UCSD-AML1 (cell line): ENCODE measurements around the gene TMEM128.
"Not testable (repeated sequence)": the region's sequence is repeated elsewhere in the genome, so short reads cannot be mapped to it uniquely, and the experiment has no call there.

Experiments
- DNase-seq: peaks from one replicate; lab custom pipeline; 2025; ENCODE audit not compliant: unreplicated experiment; lab: John Stamatoyannopoulos, UW

Gene TMEM128

GRCh38 chr4:4248029-4248884 is at the start of gene TMEM128:
Gene TMEM128 (minus strand): TSS chr4:4248223. CDS start chr4:4248202, 21 bp downstream.
- peak; percentile 90 for DNase-seq

- DNase-seq = no peak
These were observed 48.3 kb upstream of the TMEM128 start for GRCh38 chr4:4296283-4296846.

- no peak for DNase-seq
These were observed 45.3 kb upstream of the TMEM128 start for GRCh38 chr4:4293279-4293678.

- peak; percentile 93 for DNase-seq
These were observed 42.2 kb upstream of the TMEM128 start, which contains the start of the genes LYAR and ZBTB49 for GRCh38 chr4:4289941-4290850. Gene LYAR (minus strand): TSS chr4:4290154. CDS start chr4:4283742, 6,412 bp downstream. Gene ZBTB49 (plus strand): TSS chr4:4290251. CDS start chr4:4299946, 9,695 bp downstream.

- no peak for DNase-seq
These were observed 41.5 kb upstream of the TMEM128 start for GRCh38 chr4:4289597-4289940.

- no peak for DNase-seq
These were observed 41.0 kb upstream of the TMEM128 start for GRCh38 chr4:4289055-4289454.

- no peak for DNase-seq
These were observed 40.1 kb upstream of the TMEM128 start for GRCh38 chr4:4288098-4288497.

GRCh38 chr4:4284827-4285618 is 37.0 kb upstream of the TMEM128 start:
- no peak for DNase-seq

GRCh38 chr4:4281787-4282186 is 33.8 kb upstream of the TMEM128 start:
- no peak for DNase-seq

GRCh38 chr4:4277531-4277930 is 29.5 kb upstream of the TMEM128 start:
- no peak for DNase-seq

- no peak for DNase-seq
These were observed 26.2 kb upstream of the TMEM128 start for GRCh38 chr4:4274226-4274625.

GRCh38 chr4:4271912-4272311 is 23.9 kb upstream of the TMEM128 start:
- DNase-seq = no peak

- no peak for DNase-seq
These were observed 22.5 kb upstream of the TMEM128 start for GRCh38 chr4:4270529-4270928.

GRCh38 chr4:4269856-4270255 is 21.8 kb upstream of the TMEM128 start:
- DNase-seq = no peak

- DNase-seq = no peak
These were observed 21.3 kb upstream of the TMEM128 start for GRCh38 chr4:4269331-4269731.

- DNase-seq = no peak
These were observed 20.8 kb upstream of the TMEM128 start for GRCh38 chr4:4268776-4269175.

GRCh38 chr4:4267981-4268380 is 20.0 kb upstream of the TMEM128 start:
- DNase-seq = no peak

- no peak for DNase-seq
These were observed 12.2 kb upstream of the TMEM128 start for GRCh38 chr4:4260185-4260751.

GRCh38 chr4:4259484-4260100 is 11.6 kb upstream of the TMEM128 start:
- DNase-seq = no peak

- DNase-seq = not testable (repeated sequence)
These were observed 9.7 kb upstream of the TMEM128 start for GRCh38 chr4:4257705-4258104.
